Thoracic aorta (tissue), 2 donors: Measurements from ENCODE around the gene ACOT13. TPM values are rescaled to one million over a fixed set of nuclear protein-coding genes. Genes with fewer than 3 reads are reported as not detected.

Source experiments
- ATAC-seq: fragments of 150-250 bp; one replicate; pipeline ENCODE4 v1.8.0; 2017; ENCODE audit warnings: low read depth; ENCODE audit not compliant: insufficient number of reproducible peaks, low FRiP score
- DNase-seq: peaks from one replicate; pipeline ENCODE4 v3.0.0-alpha.2; 2020; ENCODE audit warnings: low spot score
- H3K27ac ChIP-seq, 2 donors: fragments of 200-600 bp; sonication (generic); 1 replicate in 1 of 2; 2 replicates in 1 of 2; pipeline ENCODE4 v1.5.1; 2016; ENCODE audit warnings: mild to moderate bottlenecking in 2 of 2, moderate library complexity in 2 of 2
- H3K27me3 ChIP-seq: fragments of 200-600 bp; sonication (generic); replicated peaks from 2 replicates; pipeline ENCODE4 v1.6.0; 2016; ENCODE audit warnings: mild to moderate bottlenecking; ENCODE audit not compliant: insufficient read depth
- H3K36me3 ChIP-seq: fragments of 200-600 bp; sonication (generic); one replicate; pipeline ENCODE4 v1.5.1; 2016
- H3K4me1 ChIP-seq, 2 donors: fragments of 200-600 bp; sonication (generic); 1 replicate in 1 of 2; 2 replicates in 1 of 2; pipeline versions ENCODE4 v1.5.1 to v1.6.0; 2016; ENCODE audit warnings: low read depth in 2 of 2, mild to moderate bottlenecking in 1 of 2; ENCODE audit not compliant: control insufficient read depth in 1 of 2
- H3K4me3 ChIP-seq: fragments of 200-600 bp; sonication (generic); 2 replicates; pipeline ENCODE4 v1.5.1; 2016; ENCODE audit warnings: mild to moderate bottlenecking
- H3K9me3 ChIP-seq: fragments of 200-600 bp; sonication (generic); 2 replicates; pipeline ENCODE4 v1.5.1; 2016
- total RNA-seq, 2 donors: library from RNA; depleted of rRNA; stranded (reverse); fragments of >200 nt; gene quantifications; one replicate each; pipeline versions ENCODE4 v1.1.0 to v1.2.3, GENCODE V29; 2016
- TF ChIP-seq, protein P1 (sequence below): fragments of 200-600 bp; sonication (generic); IDR thresholded peaks from one replicate; pipeline ENCODE4 v1.5.1; 2019; ENCODE audit warnings: antibody characterized with exemption

ACOT13 gene
- 1 to 10 TPM; 2.5 to 5.8 TPM for total RNA-seq

DNA sequence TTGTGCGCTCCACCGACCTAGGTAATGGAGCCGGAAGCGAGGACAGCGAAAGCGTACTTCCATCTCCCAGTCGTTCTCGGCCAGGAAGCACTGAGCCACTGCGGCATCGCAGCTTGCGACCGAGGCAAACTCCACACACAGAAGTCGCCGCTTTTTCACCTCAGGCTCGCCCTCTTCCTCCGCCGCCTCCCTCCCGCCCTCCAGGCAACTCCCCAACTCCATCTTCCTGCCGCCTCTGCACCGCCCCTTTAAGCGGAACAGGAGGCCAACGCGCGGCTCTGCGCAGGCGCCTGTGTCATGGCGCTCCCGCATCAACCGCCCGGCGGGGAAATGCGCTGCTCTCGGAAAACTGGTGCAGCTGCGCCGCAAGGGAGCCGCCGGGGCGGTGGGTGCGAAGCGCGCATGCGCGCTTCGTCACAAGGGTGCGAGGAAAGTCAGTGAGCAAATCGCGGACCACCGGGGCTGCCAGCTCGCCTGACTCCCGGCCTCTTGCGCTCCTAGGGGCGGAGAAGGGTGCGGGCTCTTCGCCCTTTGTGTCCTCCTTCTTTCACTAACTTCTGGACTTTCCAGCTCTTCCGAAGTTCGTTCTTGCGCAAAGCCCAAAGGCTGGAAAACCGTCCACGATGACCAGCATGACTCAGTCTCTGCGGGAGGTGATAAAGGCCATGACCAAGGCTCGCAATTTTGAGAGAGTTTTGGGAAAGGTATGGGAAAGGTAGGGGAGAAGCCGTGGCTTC is at the start of gene ACOT13, which contains the start of gene TDP2:
ACOT13 (plus strand) TSS at position 437 of the 737 bp plus-strand sequence; CDS start at position 624, 187 bp downstream.
TDP2 (minus strand) TSS at position 259 of the 737 bp plus-strand sequence; CDS start at position 222, 37 bp downstream.
- DNase-seq: peak; percentile 64
- peak within 1 kb of the TSS; percentile 93 for H3K4me3 ChIP-seq
- TF ChIP-seq, protein P1, sequence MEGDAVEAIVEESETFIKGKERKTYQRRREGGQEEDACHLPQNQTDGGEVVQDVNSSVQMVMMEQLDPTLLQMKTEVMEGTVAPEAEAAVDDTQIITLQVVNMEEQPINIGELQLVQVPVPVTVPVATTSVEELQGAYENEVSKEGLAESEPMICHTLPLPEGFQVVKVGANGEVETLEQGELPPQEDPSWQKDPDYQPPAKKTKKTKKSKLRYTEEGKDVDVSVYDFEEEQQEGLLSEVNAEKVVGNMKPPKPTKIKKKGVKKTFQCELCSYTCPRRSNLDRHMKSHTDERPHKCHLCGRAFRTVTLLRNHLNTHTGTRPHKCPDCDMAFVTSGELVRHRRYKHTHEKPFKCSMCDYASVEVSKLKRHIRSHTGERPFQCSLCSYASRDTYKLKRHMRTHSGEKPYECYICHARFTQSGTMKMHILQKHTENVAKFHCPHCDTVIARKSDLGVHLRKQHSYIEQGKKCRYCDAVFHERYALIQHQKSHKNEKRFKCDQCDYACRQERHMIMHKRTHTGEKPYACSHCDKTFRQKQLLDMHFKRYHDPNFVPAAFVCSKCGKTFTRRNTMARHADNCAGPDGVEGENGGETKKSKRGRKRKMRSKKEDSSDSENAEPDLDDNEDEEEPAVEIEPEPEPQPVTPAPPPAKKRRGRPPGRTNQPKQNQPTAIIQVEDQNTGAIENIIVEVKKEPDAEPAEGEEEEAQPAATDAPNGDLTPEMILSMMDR: peak; percentile 63
- peak; percentile 95 for ATAC-seq
- H3K4me1 ChIP-seq: peaks cover 12 to 32% of the 10 kb centered on the region in 2 donors
- H3K27me3 ChIP-seq: no peaks in the 10 kb centered on the region
- peaks cover 4% of the 10 kb centered on the region for H3K36me3 ChIP-seq
- H3K9me3 ChIP-seq: no peaks in the 10 kb centered on the region
- H3K27ac ChIP-seq: peak within 1 kb of the TSS; percentile 84 to 94

DNA sequence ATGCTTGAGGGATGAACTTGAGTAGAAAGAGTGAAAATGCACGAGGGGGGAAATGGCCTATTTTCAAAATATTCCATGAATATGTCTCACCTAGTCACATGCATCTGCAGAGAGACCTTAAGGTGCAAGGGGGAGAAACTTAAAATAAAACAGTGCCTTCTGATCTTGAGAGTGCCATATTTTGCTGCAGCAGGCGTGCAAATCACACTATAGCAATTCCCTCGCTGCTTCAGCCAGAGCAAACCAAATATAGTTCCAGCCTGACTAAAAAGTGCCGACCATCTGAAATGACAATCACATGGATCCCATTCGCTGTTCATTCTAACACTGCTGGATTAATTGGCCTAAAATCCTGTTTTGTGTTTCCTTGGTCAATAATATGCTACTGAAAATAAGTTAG is 47.2 kb upstream of the ACOT13 start:
- H3K9me3 ChIP-seq: no peaks in the 10 kb centered on the region
- TF ChIP-seq, protein P1: no peak
- no peak overlapping the region for H3K4me3 ChIP-seq
- no peak overlapping the region for H3K27ac ChIP-seq
- no peaks in the 10 kb centered on the region for H3K4me1 ChIP-seq
- H3K27me3 ChIP-seq: no peaks in the 10 kb centered on the region
- no peak for ATAC-seq
- no peaks in the 10 kb centered on the region for H3K36me3 ChIP-seq
- DNase-seq: no peak

DNA sequence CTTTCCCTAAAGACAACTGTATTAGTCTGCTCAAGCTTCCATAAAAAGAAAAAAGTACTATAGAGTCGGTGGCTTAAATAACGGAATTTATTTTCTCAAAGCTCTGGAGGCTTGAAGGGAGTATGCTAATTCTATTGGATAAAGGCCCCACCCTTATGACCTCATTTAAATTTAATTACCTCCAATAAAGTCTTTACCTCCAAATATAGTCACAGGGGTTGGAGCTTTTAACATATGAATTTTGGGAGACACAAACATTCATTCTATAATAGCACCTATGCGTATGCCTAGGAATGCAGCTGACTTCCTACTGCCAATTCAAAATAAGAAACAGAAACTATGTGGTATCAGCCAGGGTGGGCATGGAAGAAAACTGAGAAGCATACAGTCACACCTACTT is 46.2 kb upstream of the ACOT13 start:
- no peaks in the 10 kb centered on the region for H3K27me3 ChIP-seq
- no peak overlapping the region for H3K27ac ChIP-seq
- no peaks in the 10 kb centered on the region for H3K9me3 ChIP-seq
- no peaks in the 10 kb centered on the region for H3K4me1 ChIP-seq
- no peaks in the 10 kb centered on the region for H3K36me3 ChIP-seq
- ATAC-seq: no peak
- no peak overlapping the region for H3K4me3 ChIP-seq
- no peak for DNase-seq
- TF ChIP-seq, protein P1: no peak

DNA sequence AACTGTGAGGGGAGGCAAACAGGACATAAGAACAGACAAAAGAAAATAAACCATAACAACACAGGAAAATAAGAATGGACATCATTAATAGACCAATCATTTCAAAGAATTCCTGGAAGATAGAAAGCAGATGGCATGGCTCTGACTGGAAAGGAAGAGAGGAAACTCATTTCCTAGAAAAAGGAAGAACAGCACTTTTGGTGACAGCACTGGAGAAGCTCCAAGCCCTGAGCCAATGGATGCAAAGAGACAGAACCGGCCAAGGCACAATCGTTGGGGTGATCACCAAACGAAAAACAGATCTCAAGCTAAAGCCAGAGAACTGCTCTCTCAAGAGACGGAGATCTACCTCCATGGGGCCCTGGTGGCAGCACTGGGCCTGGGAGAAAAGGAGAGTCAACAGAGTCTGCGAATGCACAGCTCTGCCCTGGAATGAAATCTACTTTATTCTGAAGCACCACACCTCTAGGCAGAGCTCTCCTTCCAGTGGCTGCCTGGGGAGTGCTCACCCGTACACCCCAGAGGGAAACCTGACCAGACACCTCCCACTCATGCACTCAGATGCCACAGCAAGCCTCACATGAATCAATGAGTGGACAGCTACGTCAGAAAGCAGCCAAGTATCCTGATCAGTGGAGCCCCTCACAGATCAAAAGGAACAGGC is 45.1 kb upstream of the ACOT13 start:
- TF ChIP-seq, protein P1: no peak
- ATAC-seq (no peak), DNase-seq (no peak)
- Histone ChIP-seq H3K9me3 (no peaks in the 10 kb centered on the region), H3K36me3 (no peaks in the 10 kb centered on the region), H3K27ac (no peak overlapping the region), H3K27me3 (no peaks in the 10 kb centered on the region), H3K4me3 (no peak overlapping the region), H3K4me1 (no peaks in the 10 kb centered on the region)

DNA sequence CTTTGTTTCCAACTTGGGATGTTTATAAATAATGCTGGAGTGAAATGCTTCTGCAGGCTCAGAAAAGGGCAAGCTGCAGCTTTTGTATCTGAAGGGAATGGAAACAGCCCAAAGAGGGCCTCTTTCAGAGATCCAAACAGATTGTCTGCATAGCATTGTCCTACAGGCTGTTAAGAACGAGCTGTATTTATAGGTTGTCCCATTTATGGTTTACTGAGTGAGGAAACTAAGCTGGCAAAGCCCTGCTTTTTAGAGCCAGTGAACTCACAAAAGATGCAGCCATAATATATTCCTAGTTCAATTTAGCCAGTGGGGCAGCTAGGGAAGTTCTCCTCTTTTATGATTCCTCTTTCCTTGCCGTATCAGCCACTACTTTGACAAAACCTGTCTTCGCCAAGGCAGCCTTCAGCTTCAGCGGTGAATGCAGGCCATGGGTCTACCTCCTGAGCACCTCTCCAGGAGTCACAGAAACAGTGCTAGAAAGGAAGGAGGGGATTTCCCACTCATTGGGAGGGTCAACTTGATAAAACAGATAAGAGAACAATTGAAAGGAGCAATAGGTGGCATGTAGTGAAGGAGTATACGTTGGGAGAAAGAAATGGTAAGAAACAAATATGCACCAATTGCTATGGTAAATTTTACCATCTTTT is 35.9 kb upstream of the ACOT13 start:
- no peaks in the 10 kb centered on the region for H3K9me3 ChIP-seq
- H3K4me3 ChIP-seq: no peak overlapping the region
- ATAC-seq: no peak
- H3K27ac ChIP-seq: no peak overlapping the region
- H3K27me3 ChIP-seq: no peaks in the 10 kb centered on the region
- DNase-seq: no peak
- TF ChIP-seq, protein P1: no peak
- no peaks in the 10 kb centered on the region for H3K4me1 ChIP-seq
- H3K36me3 ChIP-seq: no peaks in the 10 kb centered on the region
